ENCODE data around the gene ANKRD63. TPM values are rescaled to one million over a fixed set of nuclear protein-coding genes. Genes with fewer than 3 reads are reported as not detected.

The ANKRD63 gene
- total and polyA plus RNA-seq, 4 donors, result not detected

GRCh38 chr15:40312370-40313158 is 29.7 kb upstream of the ANKRD63 start:
- H3K4me3 ChIP-seq (ENCODE audit: low read depth in 1 of 3, low read length in 3 of 3), result no peak overlapping the region
- no peak overlapping the region for H3K9ac ChIP-seq (ENCODE audit: low read depth in 1 of 2, low read length in 2 of 2)
- TF ChIP-seq TAF1 (conservative IDR thresholded peaks at IDR 0.05) (no peak), EGR1 (IDR thresholded peaks at IDR 0.05; ENCODE audit: low read depth in 2 of 2) (no peak), JUND (IDR thresholded peaks at IDR 0.05) (no peak), YY1 (IDR thresholded peaks at IDR 0.05) (no peak), HNF4G (IDR thresholded peaks at IDR 0.05) (no peak), NR2F2 (IDR thresholded peaks at IDR 0.05) (no peak), MAX (IDR thresholded peaks at IDR 0.05) (no peak), ZBTB33 (IDR thresholded peaks at IDR 0.05) (no peak), RAD21 (IDR thresholded peaks at IDR 0.05) (no peak), GABPA (IDR thresholded peaks at IDR 0.05 in 1 of 2, conservative IDR thresholded peaks at IDR 0.05 in 1 of 2) (no peak), HNF4A (conservative IDR thresholded peaks at IDR 0.05) (no peak), REST (IDR thresholded peaks at IDR 0.05) (no peak), RXRA (IDR thresholded peaks at IDR 0.05) (no peak), FOXA1 (IDR thresholded peaks at IDR 0.05) (no peak)
- H3K4me1 ChIP-seq (ENCODE audit: control insufficient read depth in 4 of 4, insufficient read depth in 4 of 4, low read length in 3 of 4), result peaks cover 0 to 7% (median 2%) of the 10 kb centered on the region in 4 donors
- no peak overlapping the region for H3K27ac ChIP-seq (ENCODE audit: low read depth in 1 of 2, low read length in 2 of 2)
- no peaks in the 10 kb centered on the region for H3K27me3 ChIP-seq (ENCODE audit: control insufficient read depth in 4 of 4, insufficient read depth in 4 of 4, low read length in 3 of 4)
- H3K36me3 ChIP-seq (ENCODE audit: control insufficient read depth in 4 of 4, insufficient read depth in 3 of 4, low read depth in 1 of 4, low read length in 3 of 4), result no peaks in the 10 kb centered on the region
- no peak for DNase-seq (ENCODE audit: low spot score)
- 92% methylated on average over 10 of the region's 10 CpGs for WGBS
- no peaks in the 10 kb centered on the region for H3K9me3 ChIP-seq (ENCODE audit: control insufficient read depth in 4 of 4, low read length in 3 of 4)

GRCh38 chr15:40310993-40311392 is 28.1 kb upstream of the ANKRD63 start:
- Histone ChIP-seq H3K4me3 (ENCODE audit: low read depth in 1 of 3, low read length in 3 of 3) (no peak overlapping the region), H3K4me1 (ENCODE audit: control insufficient read depth in 4 of 4, insufficient read depth in 4 of 4, low read length in 3 of 4) (peaks cover 0 to 7% (median 2%) of the 10 kb centered on the region in 4 donors), H3K9me3 (ENCODE audit: control insufficient read depth in 4 of 4, low read length in 3 of 4) (no peaks in the 10 kb centered on the region), H3K9ac (ENCODE audit: low read depth in 1 of 2, low read length in 2 of 2) (no peak overlapping the region), H3K27ac (ENCODE audit: low read depth in 1 of 2, low read length in 2 of 2) (no peak overlapping the region), H3K36me3 (ENCODE audit: control insufficient read depth in 4 of 4, insufficient read depth in 3 of 4, low read depth in 1 of 4, low read length in 3 of 4) (no peaks in the 10 kb centered on the region), H3K27me3 (ENCODE audit: control insufficient read depth in 4 of 4, insufficient read depth in 4 of 4, low read length in 3 of 4) (no peaks in the 10 kb centered on the region)
- no peak for DNase-seq (ENCODE audit: low spot score)
- WGBS, result 51% methylated on average over 3 of the region's 3 CpGs
- TF ChIP-seq YY1 (IDR thresholded peaks at IDR 0.05) (no peak), ATF3 (IDR thresholded peaks at IDR 0.05) (no peak), EGR1 (IDR thresholded peaks at IDR 0.05; ENCODE audit: low read depth in 2 of 2) (no peak), MAX (IDR thresholded peaks at IDR 0.05) (no peak), SP1 (IDR thresholded peaks at IDR 0.05) (no peak), FOXA2 (IDR thresholded peaks at IDR 0.05) (no peak), NR2F2 (IDR thresholded peaks at IDR 0.05) (no peak), CTCF (IDR thresholded peaks at IDR 0.05; ENCODE audit: low read depth, low read length, missing input control) (no peak), REST (IDR thresholded peaks at IDR 0.05) (no peak)
